Stomach (tissue), 9 donors: ENCODE results near the gene LYPD3. TPM values are rescaled to one million over a fixed set of nuclear protein-coding genes. Genes with fewer than 3 reads are reported as not detected.

Source experiments
- DNase-seq, 2 donors: peaks; one replicate each; pipeline versions ENCODE4 v3.0.0 to v3.0.0-alpha.2; 2013 to 2019
- H3K27ac ChIP-seq, 5 donors: fragments of 200-600 bp in 4 of 5; sonication (generic) in 4 of 5; one replicate each; pipeline ENCODE4 v1.5.1; 2013 to 2019; ENCODE audit warnings: mild to moderate bottlenecking in 1 of 5, moderate library complexity in 1 of 5
- H3K27me3 ChIP-seq, 3 donors: fragments of 200-600 bp; sonication (generic); one replicate each; pipeline ENCODE4 v1.5.1; 2017 to 2019; ENCODE audit warnings: mixed run types in 1 of 3
- H3K36me3 ChIP-seq, 4 donors: fragments of 200-600 bp; sonication (generic); 1 replicate in 3 of 4; 2 replicates in 1 of 4; pipeline ENCODE4 v1.5.1; 2016 to 2019
- H3K4me1 ChIP-seq, 4 donors: fragments of 200-600 bp; sonication (generic); one replicate each; pipeline ENCODE4 v1.5.1; 2016 to 2019
- H3K4me3 ChIP-seq, 4 donors: fragments of 200-600 bp; sonication (generic) in 3 of 4; one replicate each; pipeline ENCODE4 v1.5.1; 2016 to 2019; ENCODE audit warnings: mild to moderate bottlenecking in 1 of 4
- H3K9me3 ChIP-seq, 4 donors: fragments of 200-600 bp; sonication (generic); one replicate each; pipeline ENCODE4 v1.5.1; 2016 to 2019
- EP300 ChIP-seq: sonication (generic); formaldehyde crosslinking; IDR thresholded peaks from one replicate; pipeline ENCODE4 v1.6.1; 2017; ENCODE audit warnings: antibody characterized with exemption
- POLR2A ChIP-seq, 4 donors: fragments of 450-650 bp; IDR thresholded peaks; one replicate each; pipeline ENCODE4 v1.6.1; 2016; ENCODE audit warnings: antibody characterized with exemption in 4 of 4, control low read depth in 2 of 4, mild to moderate bottlenecking in 1 of 4, moderate library complexity in 1 of 4
- POLR2AphosphoS5 ChIP-seq, 3 donors: sonication (generic); formaldehyde crosslinking; IDR thresholded peaks; one replicate each; pipeline ENCODE4 v1.6.1; 2016; ENCODE audit warnings: antibody characterized with exemption in 3 of 3
- WGBS, 5 donors: extraction: QIAGEN DNeasy Blood & Tissue Kit in 3 of 5; methylation state at CpG; one replicate each; pipeline versions ENCODE4 v1.1.5 to v1.1.7; 2013 to 2018; 5-methylcytosine and 5-hydroxymethylcytosine counted together
- intact Hi-C: fragments of 100-400 bp; cut with DNase I; formaldehyde crosslinking; loops from one replicate; pipeline ENCODE4 v1.15.1; 2023; ENCODE audit warnings: low total_unique reads
- polyA plus RNA-seq, 3 donors: library from polyadenylated mRNA; stranded (reverse); fragments of 200-250 nt; gene quantifications; one replicate each; pipeline ENCODE4 v1.2.3, GENCODE V29; 2013
- total RNA-seq, 5 donors: library from RNA; depleted of rRNA; stranded (reverse); fragments of >200 nt; gene quantifications; one replicate each; pipeline versions ENCODE4 v1.1.0 to v1.2.3, GENCODE V29; 2014 to 2016
- TF ChIP-seq, protein P1 (sequence below), 7 experiments: fragments of 450-650 bp in 4 of 7; fragments of 200-600 bp in 3 of 7; sonication (generic) in 3 of 7; IDR thresholded peaks; one replicate each; pipeline ENCODE4 v1.5.1; 2016 to 2019; ENCODE audit warnings: antibody characterized with exemption in 7 of 7, control low read depth in 2 of 7, mild to moderate bottlenecking in 1 of 7
- donor health status: healthy with polysubstance abuse.
- donor health status: Bipolar disorder and iron deficiency.
- donor health status: healthy.

Gene LYPD3
- total and polyA plus RNA-seq, 8 donors: 0.29 to 72.4 (median 0.66) TPM; not detected in 2

DNA sequence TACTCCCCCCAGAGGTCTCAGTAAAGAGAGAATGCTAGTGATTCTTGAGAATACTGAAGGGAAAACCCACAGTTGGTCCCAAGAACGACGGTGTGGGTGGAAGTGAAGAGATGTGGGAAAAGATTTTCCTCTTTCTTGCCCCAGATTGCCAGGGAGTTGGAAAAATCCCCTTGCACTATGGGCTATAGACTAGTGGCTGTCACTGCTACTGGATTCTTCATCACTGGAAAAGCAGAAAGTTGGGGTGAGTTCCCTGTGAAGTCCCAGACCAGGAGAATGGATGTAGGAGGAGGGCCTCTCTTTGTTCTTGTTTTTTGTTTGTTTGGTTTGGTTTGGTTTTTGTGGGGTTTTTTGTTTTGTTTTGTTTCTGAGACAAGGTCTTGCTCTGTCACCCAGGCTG is 11.4 kb downstream of the LYPD3 start:
- intact Hi-C loops: no loop called here
- WGBS, 5 donors: 65 to 81% (median 77%) methylated on average over 2 of the region's 2 CpGs
- no peak for DNase-seq

DNA sequence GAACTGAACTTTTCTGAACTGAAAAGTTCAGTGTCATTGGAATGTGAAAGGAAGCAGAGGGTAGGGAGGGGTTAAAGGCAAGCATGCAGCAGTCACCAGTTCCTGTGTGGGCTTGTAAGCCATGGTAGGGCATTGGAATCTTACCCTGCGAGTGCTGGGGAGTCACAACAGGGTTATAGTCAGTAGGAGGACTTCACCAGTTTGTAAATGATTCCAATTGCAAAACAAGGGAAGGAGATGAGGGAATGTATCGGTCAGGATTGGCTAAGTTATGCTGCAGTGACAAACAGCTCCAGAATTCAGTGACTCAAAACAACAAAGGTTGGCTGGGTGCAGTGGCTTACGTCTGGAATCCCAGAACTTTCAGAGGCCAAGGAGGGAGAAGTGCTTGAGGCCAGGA is 12.8 kb downstream of the LYPD3 start:
- intact Hi-C loops: no loop called here
- 67 to 72% (median 69%) methylated on average over 3 of the region's 3 CpGs for WGBS, 5 donors
- TF ChIP-seq, protein P1, sequence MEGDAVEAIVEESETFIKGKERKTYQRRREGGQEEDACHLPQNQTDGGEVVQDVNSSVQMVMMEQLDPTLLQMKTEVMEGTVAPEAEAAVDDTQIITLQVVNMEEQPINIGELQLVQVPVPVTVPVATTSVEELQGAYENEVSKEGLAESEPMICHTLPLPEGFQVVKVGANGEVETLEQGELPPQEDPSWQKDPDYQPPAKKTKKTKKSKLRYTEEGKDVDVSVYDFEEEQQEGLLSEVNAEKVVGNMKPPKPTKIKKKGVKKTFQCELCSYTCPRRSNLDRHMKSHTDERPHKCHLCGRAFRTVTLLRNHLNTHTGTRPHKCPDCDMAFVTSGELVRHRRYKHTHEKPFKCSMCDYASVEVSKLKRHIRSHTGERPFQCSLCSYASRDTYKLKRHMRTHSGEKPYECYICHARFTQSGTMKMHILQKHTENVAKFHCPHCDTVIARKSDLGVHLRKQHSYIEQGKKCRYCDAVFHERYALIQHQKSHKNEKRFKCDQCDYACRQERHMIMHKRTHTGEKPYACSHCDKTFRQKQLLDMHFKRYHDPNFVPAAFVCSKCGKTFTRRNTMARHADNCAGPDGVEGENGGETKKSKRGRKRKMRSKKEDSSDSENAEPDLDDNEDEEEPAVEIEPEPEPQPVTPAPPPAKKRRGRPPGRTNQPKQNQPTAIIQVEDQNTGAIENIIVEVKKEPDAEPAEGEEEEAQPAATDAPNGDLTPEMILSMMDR (IDR thresholded peaks at IDR 0.05): no peak
- TF ChIP-seq EP300: no peak
- TF ChIP-seq POLR2AphosphoS5 (IDR thresholded peaks at IDR 0.05): no peak
- no peak for TF ChIP-seq POLR2A (IDR thresholded peaks at IDR 0.05)

More for the DNA sequence above, 11.4 kb downstream of the LYPD3 start:
- Histone ChIP-seq H3K27ac (no peak overlapping the region), H3K36me3 (no peaks in the 10 kb centered on the region), H3K9me3 (no peaks in the 10 kb centered on the region), H3K27me3 (no peaks in the 10 kb centered on the region), H3K4me3 (no peak overlapping the region), H3K4me1 (peaks cover 0 to 6% (median 2%) of the 10 kb centered on the region in 4 donors)
- TF ChIP-seq POLR2A (IDR thresholded peaks at IDR 0.05): no peak
- TF ChIP-seq POLR2AphosphoS5 (IDR thresholded peaks at IDR 0.05): no peak
- TF ChIP-seq EP300: no peak
- TF ChIP-seq, protein P1 (IDR thresholded peaks at IDR 0.05): no peak

DNA sequence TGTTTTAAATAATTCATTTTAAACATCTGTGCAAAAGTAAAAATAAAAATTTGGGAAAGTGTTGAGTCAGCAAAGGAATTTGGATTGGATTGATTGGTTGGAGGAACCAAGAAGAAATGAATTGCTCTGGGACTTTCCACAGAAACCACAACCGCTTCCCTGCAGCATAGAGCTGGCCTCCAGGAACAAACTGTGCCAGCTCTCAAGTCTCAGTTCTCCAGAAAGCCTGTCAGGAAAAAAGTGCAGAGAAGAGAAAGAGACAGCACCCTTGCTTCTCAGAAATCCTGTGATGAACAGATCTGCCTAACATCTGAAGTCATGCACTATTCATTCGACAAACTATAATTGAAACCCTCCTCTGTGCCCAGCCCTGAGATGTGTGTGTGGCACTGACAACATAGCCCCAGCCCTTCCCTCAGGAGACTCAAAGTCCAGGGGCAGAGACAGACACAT is 14.8 kb downstream of the LYPD3 start:
- peaks cover 0 to 9% (median 4%) of the 10 kb centered on the region in 4 donors for H3K4me1 ChIP-seq
- DNase-seq: no peak
- WGBS, 5 donors: 51 to 75% (median 70%) methylated on average over 2 of the region's 2 CpGs
- H3K36me3 ChIP-seq: no peaks in the 10 kb centered on the region
- H3K4me3 ChIP-seq: no peak overlapping the region
- intact Hi-C loops: no loop called here
- H3K9me3 ChIP-seq: no peaks in the 10 kb centered on the region
- TF ChIP-seq POLR2AphosphoS5 (IDR thresholded peaks at IDR 0.05) (no peak), POLR2A (IDR thresholded peaks at IDR 0.05) (no peak), EP300 (no peak)
- TF ChIP-seq, protein P1 (IDR thresholded peaks at IDR 0.05): no peak
- peak overlapping the region in 1 of 5 donors; percentile 26 for H3K27ac ChIP-seq
- no peaks in the 10 kb centered on the region for H3K27me3 ChIP-seq

More for the DNA sequence above, 12.8 kb downstream of the LYPD3 start:
- Histone ChIP-seq H3K27me3 (no peaks in the 10 kb centered on the region), H3K36me3 (no peaks in the 10 kb centered on the region), H3K9me3 (no peaks in the 10 kb centered on the region), H3K4me3 (no peak overlapping the region), H3K27ac (no peak overlapping the region), H3K4me1 (peaks cover 0 to 6% (median 2%) of the 10 kb centered on the region in 4 donors)
- DNase-seq: no peak

DNA sequence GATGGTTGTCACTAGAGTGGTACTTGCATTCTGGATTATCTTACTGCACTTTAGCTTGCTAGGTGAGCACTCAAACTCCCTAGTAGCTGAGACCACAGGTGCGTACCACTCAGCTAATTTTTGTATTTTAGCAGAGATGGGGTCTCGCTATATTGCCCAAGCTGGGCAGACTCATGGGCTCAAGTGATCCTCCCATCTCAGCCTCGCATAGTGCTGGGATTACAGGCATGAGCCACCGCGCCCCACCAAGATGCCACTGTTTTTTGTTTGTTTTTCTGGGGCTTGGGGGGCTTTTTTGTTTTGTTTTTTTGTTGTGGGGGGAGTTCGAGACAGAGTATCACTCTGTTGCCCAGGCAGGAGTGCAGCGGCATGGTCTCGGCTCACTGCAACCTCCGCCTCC is 17.8 kb downstream of the LYPD3 start:
- Histone ChIP-seq H3K27me3 (no peaks in the 10 kb centered on the region), H3K36me3 (no peaks in the 10 kb centered on the region), H3K4me3 (no peak overlapping the region), H3K9me3 (no peaks in the 10 kb centered on the region), H3K4me1 (peaks cover 0 to 6% (median 3%) of the 10 kb centered on the region in 4 donors), H3K27ac (no peak overlapping the region)
- TF ChIP-seq, protein P1 (IDR thresholded peaks at IDR 0.05): no peak
- TF ChIP-seq POLR2A (IDR thresholded peaks at IDR 0.05) (no peak), POLR2AphosphoS5 (IDR thresholded peaks at IDR 0.05) (no peak), EP300 (no peak)
- 88 to 99% (median 94%) methylated on average over 9 of the region's 9 CpGs for WGBS, 5 donors
- DNase-seq: no peak
- intact Hi-C loops: loop anchor here (5.0 kb wide), 1 partner anchor 75 kb away; no protein-coding TSS in a partner anchor
